LNCaP clone FGC (cell line): ENCODE measurements around the gene LDLRAD4.

Experiments
- DNase-seq: peaks from one replicate; pipeline ENCODE4 v3.0.0-alpha.2; 2011; ENCODE audit warnings: low read depth
- H3K4me3 ChIP-seq: 2 replicates; pipeline ENCODE4 v1.5.1; 2011; ENCODE audit warnings: mild to moderate bottlenecking, low read depth, low read length, control low read depth
- TF ChIP-seq, protein P1 (sequence below): IDR thresholded peaks from 2 replicates; pipeline ENCODE4 v1.5.1; 2012; ENCODE audit warnings: mild to moderate bottlenecking; ENCODE audit not compliant: control insufficient read depth, insufficient read depth; ENCODE audit errors: extremely low read depth

Gene LDLRAD4

GRCh38 chr18:13213036-13213795, 5.3 kb upstream of the LDLRAD4 start:
- DNase-seq, result no peak
- no peak overlapping the region for H3K4me3 ChIP-seq
- TF ChIP-seq, protein P1, sequence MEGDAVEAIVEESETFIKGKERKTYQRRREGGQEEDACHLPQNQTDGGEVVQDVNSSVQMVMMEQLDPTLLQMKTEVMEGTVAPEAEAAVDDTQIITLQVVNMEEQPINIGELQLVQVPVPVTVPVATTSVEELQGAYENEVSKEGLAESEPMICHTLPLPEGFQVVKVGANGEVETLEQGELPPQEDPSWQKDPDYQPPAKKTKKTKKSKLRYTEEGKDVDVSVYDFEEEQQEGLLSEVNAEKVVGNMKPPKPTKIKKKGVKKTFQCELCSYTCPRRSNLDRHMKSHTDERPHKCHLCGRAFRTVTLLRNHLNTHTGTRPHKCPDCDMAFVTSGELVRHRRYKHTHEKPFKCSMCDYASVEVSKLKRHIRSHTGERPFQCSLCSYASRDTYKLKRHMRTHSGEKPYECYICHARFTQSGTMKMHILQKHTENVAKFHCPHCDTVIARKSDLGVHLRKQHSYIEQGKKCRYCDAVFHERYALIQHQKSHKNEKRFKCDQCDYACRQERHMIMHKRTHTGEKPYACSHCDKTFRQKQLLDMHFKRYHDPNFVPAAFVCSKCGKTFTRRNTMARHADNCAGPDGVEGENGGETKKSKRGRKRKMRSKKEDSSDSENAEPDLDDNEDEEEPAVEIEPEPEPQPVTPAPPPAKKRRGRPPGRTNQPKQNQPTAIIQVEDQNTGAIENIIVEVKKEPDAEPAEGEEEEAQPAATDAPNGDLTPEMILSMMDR, result no peak

DNA sequence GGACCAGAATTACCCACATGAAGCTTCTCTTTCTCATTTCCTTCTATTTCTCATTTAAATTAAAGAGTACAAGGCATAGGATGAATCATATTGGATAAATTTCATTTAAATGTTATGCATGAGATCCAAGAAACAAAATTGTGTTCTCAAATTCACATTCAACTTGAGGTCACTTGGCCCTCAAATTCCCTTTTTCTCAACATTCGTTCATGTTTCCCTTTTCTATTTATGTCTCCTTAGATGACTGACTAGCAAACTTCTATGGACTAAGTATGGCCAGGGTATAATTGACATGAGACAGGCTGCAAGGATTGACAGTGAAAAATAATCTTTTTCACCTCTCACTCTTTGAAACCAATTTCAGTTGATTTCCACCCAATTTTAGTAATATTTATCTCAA, 4.0 kb upstream of the LDLRAD4 start:
- no peak overlapping the region for H3K4me3 ChIP-seq
- TF ChIP-seq, protein P1, result no peak
- no peak for DNase-seq

GRCh38 chr18:13216092-13216582, 2.4 kb upstream of the LDLRAD4 start:
- TF ChIP-seq, protein P1, result peak; percentile 93
- H3K4me3 ChIP-seq, result no peak overlapping the region
- peak; percentile 27 for DNase-seq

DNA sequence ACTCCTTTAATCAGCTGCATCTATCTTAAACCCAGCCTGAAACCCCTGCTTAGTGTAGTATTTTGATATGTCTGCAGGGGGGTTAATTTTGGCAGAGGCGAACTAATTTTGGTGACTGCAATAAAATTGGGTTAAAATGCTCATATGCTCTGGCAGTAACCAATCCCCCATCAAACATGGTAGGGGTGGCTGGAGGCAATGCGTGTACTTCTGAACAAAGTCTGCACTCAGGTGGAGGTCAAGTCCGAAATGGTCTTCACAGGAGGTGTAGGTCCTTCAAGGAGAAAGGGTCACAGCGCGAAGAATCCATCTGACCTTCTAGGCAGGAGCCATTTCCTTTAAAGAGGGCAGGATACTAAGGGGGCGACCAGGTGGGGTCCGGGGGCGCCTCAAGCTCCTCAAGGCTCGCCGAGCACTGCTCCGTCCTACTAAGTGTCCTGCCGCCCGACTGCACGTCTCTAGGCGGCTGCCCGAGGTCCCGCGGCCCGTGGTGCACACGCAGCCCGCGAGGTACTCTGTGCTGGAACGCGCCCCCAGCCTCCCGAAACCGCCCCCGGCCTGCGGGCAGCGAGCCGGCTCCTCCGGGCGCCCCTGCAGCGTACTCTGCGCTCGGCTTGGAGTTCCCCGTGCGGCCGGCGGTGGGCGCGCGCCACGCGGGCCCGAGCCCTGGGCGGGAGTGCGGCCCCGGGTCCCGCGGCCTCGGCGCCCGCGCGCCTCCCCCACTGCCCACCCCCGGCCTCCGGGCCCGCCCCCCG, 1.7 kb upstream of the LDLRAD4 start:
- no peak for DNase-seq
- no peak overlapping the region for H3K4me3 ChIP-seq
- TF ChIP-seq, protein P1, result 0 out of 2 replicates have a peak, but pooled peaks have one; percentile 15

DNA sequence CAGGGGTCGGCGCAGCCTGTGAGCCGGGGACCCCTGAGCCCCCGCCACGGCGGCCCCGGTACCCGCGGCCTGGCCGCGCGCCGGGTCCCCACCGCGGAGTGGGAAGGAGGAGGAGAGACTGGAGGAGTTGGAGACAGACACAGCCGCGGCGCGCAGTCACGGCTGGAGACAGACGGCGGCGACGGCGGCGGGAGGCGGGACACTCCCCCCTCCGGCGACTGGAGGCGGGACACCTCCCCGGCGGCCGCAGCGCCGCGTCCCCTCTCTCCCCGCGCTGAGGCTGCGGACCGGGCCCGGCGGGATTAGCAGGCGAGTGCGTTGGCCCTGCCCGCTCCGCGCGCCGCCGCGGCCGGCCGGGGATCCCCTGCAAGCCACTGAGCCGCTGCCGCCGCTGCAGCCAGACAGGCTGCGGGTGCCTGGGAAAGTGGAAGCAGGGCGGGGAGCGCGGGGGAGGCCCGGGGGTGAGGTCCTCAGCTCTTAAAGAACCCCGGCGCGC, 1.0 kb upstream of the LDLRAD4 start:
- no peak for DNase-seq
- no peak overlapping the region for H3K4me3 ChIP-seq
- TF ChIP-seq, protein P1, result no peak

DNA sequence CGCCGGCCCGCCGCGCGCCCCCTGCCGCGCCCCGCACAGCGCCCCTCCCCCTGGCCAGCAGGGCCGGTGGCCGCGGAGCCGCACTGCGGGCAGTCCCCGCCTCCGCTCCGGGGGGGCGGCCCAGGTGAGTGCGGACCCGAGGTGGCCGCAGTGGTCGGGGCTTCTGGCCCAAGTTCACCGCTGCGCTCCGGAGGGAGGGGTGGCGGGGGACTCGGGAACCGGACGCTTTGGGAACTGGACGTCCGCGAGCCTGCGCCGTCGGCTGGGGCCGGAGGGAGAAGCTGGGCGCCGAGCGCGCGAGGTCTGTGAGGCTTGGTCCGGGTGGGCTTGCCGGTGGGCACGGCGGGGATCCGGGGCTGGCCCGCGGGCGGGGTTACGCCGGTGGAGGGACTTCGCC, 591 bp upstream of the LDLRAD4 start:
- no peak overlapping the region for H3K4me3 ChIP-seq
- TF ChIP-seq, protein P1, result no peak
- no peak for DNase-seq

- DNase-seq, result no peak
- TF ChIP-seq, protein P1, result no peak
- no peak overlapping the region for H3K4me3 ChIP-seq
These were observed 437 bp downstream of the LDLRAD4 start for GRCh38 chr18:13218997-13219396.
